Measurements from ENCODE around the gene LGALS4.

DNA sequence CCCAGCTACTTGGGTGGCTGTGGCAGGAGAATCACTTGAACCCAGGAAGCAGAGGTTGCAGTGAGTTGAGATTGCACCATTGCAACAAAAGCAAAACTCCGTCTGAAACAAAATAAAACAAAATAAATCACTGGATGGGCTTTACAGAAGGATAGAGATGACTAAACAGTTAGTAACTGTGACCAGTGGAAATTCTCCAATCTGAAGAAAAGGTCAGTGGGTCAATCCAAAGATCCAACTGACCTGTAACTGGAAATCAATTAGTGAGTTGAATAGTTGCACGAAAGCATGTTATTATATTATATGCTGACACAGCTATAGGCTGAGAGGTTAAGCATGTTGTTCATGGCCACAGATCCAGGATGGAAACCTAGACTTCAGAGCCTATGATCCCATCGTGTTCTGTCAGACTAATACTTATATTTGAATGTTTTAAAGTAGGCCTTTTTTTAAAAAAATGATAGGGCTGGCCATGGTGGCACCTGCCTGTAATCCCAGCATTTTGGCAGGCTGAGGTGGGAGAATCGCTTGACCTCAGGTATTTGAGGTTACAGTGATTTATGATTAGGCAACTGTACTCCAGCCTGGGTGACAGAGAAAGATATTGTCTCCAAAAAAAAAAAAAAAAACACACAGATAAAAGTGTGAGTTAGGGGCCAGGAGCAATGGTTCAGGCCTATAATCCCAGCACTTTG is 17.4 kb upstream of the LGALS4 start:
- TF ChIP-seq, protein P1, sequence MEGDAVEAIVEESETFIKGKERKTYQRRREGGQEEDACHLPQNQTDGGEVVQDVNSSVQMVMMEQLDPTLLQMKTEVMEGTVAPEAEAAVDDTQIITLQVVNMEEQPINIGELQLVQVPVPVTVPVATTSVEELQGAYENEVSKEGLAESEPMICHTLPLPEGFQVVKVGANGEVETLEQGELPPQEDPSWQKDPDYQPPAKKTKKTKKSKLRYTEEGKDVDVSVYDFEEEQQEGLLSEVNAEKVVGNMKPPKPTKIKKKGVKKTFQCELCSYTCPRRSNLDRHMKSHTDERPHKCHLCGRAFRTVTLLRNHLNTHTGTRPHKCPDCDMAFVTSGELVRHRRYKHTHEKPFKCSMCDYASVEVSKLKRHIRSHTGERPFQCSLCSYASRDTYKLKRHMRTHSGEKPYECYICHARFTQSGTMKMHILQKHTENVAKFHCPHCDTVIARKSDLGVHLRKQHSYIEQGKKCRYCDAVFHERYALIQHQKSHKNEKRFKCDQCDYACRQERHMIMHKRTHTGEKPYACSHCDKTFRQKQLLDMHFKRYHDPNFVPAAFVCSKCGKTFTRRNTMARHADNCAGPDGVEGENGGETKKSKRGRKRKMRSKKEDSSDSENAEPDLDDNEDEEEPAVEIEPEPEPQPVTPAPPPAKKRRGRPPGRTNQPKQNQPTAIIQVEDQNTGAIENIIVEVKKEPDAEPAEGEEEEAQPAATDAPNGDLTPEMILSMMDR (conservative IDR thresholded peaks at IDR 0.05) = no peak
- TF ChIP-seq ZFX (IDR thresholded peaks at IDR 0.05) = no peak

Measured in C4-2B (cell line).